Mesothelial cell of epicardium (in vitro differentiated cells): ENCODE measurements around the gene CLK2. TPM values are rescaled to one million over a fixed set of nuclear protein-coding genes. Genes with fewer than 3 reads are reported as not detected.
A peak's percentile ranks its signal among the peaks of the same experiment; 100 is the strongest.

Source experiments
- DNase-seq, 2 experiments: peaks; one replicate each; pipeline ENCODE4 v3.0.0; 2021; ENCODE audit warnings: low spot score in 2 of 2; ENCODE audit not compliant: unreplicated experiment in 2 of 2
- H3K27ac Mint-ChIP-seq: 2 replicates; pipeline ENCODE4 v1.8.0; 2021; ENCODE audit warnings: mixed read lengths
- H3K27me3 Mint-ChIP-seq: 2 replicates; pipeline ENCODE4 v1.8.0; 2021; ENCODE audit warnings: low read depth, mixed read lengths
- H3K36me3 Mint-ChIP-seq: 2 replicates; pipeline ENCODE4 v1.8.0; 2021; ENCODE audit warnings: mixed read lengths
- H3K4me1 Mint-ChIP-seq: 2 replicates; pipeline ENCODE4 v1.8.0; 2021; ENCODE audit warnings: mixed read lengths
- H3K4me3 Mint-ChIP-seq: 2 replicates; pipeline ENCODE4 v1.8.0; 2021; ENCODE audit warnings: mild to moderate bottlenecking, moderate library complexity, mixed read lengths
- H3K9me3 Mint-ChIP-seq: 2 replicates; pipeline ENCODE4 v1.8.0; 2021; ENCODE audit warnings: mixed read lengths
- CTCF ChIP-seq: fragments of 200-600 bp; sonication (generic); IDR thresholded peaks from one replicate; pipeline ENCODE4 v1.5.0; 2021; ENCODE audit warnings: antibody characterized with exemption; ENCODE audit not compliant: unreplicated experiment
- total RNA-seq: library from RNA; stranded (reverse); gene quantifications from 3 replicates; pipeline ENCODE4 v1.2.1, GENCODE V29; 2021

CLK2 gene
- total RNA-seq, 1 donor from 2014 or later = 108 TPM

- Mint-ChIP-seq H3K36me3 (peaks cover 10% of the 10 kb centered on the region), H3K4me3 (no peak overlapping the region), H3K27ac (no peak overlapping the region), H3K27me3 (no peaks in the 10 kb centered on the region), H3K4me1 (peaks cover 26% of the 10 kb centered on the region), H3K9me3 (no peaks in the 10 kb centered on the region)
- no peak for DNase-seq
- TF ChIP-seq CTCF = no peak
These were observed 46.2 kb upstream of the CLK2 start for GRCh38 chr1:155319536-155319935.

- DNase-seq = no peak
- Mint-ChIP-seq H3K36me3 (peaks cover 15% of the 10 kb centered on the region), H3K4me1 (peaks cover 26% of the 10 kb centered on the region), H3K9me3 (no peaks in the 10 kb centered on the region), H3K27me3 (no peaks in the 10 kb centered on the region), H3K27ac (peak overlapping the region; percentile 27), H3K4me3 (no peak overlapping the region)
- no peak for TF ChIP-seq CTCF
These were observed 44.8 kb upstream of the CLK2 start for GRCh38 chr1:155318082-155318481.

GRCh38 chr1:155316922-155317321, 43.6 kb upstream of the CLK2 start:
- Mint-ChIP-seq H3K36me3 (peaks cover 23% of the 10 kb centered on the region), H3K4me1 (peaks cover 19% of the 10 kb centered on the region), H3K27ac (no peak overlapping the region), H3K9me3 (no peaks in the 10 kb centered on the region), H3K27me3 (no peaks in the 10 kb centered on the region), H3K4me3 (no peak overlapping the region)
- no peak for DNase-seq
- no peak for TF ChIP-seq CTCF

GRCh38 chr1:155313261-155313660, 40.0 kb upstream of the CLK2 start:
- no peak for TF ChIP-seq CTCF
- peaks cover 17% of the 10 kb centered on the region for H3K4me1 Mint-ChIP-seq
- H3K9me3 Mint-ChIP-seq = no peaks in the 10 kb centered on the region
- H3K4me3 Mint-ChIP-seq = no peak overlapping the region
- H3K27me3 Mint-ChIP-seq = no peaks in the 10 kb centered on the region
- peaks cover 23% of the 10 kb centered on the region for H3K36me3 Mint-ChIP-seq
- peak overlapping the region; percentile 63 for H3K27ac Mint-ChIP-seq
- no peak for DNase-seq

- H3K27me3 Mint-ChIP-seq = no peaks in the 10 kb centered on the region
- H3K27ac Mint-ChIP-seq = peak overlapping the region; percentile 98
- no peak for DNase-seq
- peaks cover 19% of the 10 kb centered on the region for H3K36me3 Mint-ChIP-seq
- peak overlapping the region; percentile 96 for H3K4me3 Mint-ChIP-seq
- no peak for TF ChIP-seq CTCF
- peaks cover 18% of the 10 kb centered on the region for H3K4me1 Mint-ChIP-seq
- no peaks in the 10 kb centered on the region for H3K9me3 Mint-ChIP-seq
These were observed 36.2 kb upstream of the CLK2 start for GRCh38 chr1:155309423-155310021.
